Uterus (tissue), 4 donors: ENCODE data around the gene ATF7IP. TPM values are rescaled to one million over a fixed set of nuclear protein-coding genes. Genes with fewer than 3 reads are reported as not detected.

Experiments used
- DNase-seq, 2 donors: peaks; one replicate each; pipeline ENCODE4 v3.0.0-alpha.2; 2019 to 2020
- H3K27ac ChIP-seq, 2 donors: fragments of 200-600 bp; sonication (generic); 1 replicate in 1 of 2; 2 replicates in 1 of 2; pipeline ENCODE4 v1.5.1; 2016 to 2018
- H3K27me3 ChIP-seq, 2 donors: fragments of 200-600 bp; sonication (generic); one replicate each; pipeline ENCODE4 v1.5.1; 2018 to 2019; ENCODE audit warnings: control low read depth in 1 of 2
- H3K36me3 ChIP-seq, 2 donors: fragments of 200-600 bp; sonication (generic); one replicate each; pipeline ENCODE4 v1.5.1; 2019; ENCODE audit warnings: control low read depth in 1 of 2
- H3K4me1 ChIP-seq, 2 donors: fragments of 200-600 bp; sonication (generic); one replicate each; pipeline ENCODE4 v1.5.1; 2018 to 2019; ENCODE audit warnings: control low read depth in 1 of 2
- H3K4me3 ChIP-seq, 2 donors: fragments of 200-600 bp; sonication (generic); 1 replicate in 1 of 2; 2 replicates in 1 of 2; pipeline ENCODE4 v1.5.1; 2018 to 2019; ENCODE audit warnings: mild to moderate bottlenecking in 1 of 2
- H3K9me3 ChIP-seq, 2 donors: fragments of 200-600 bp; sonication (generic); one replicate each; pipeline ENCODE4 v1.5.1; 2019; ENCODE audit warnings: control low read depth in 1 of 2
- CTCF ChIP-seq, 4 experiments: fragments of 200-600 bp in 2 of 4; fragments of 450-650 bp in 2 of 4; sonication (generic) in 2 of 4; IDR thresholded peaks; one replicate each; pipeline ENCODE4 v1.5.1; 2016 to 2019; ENCODE audit warnings: antibody characterized with exemption in 4 of 4, mild to moderate bottlenecking in 2 of 4, moderate library complexity in 1 of 4
- POLR2A ChIP-seq, 2 donors: fragments of 450-650 bp; IDR thresholded peaks; one replicate each; pipeline ENCODE4 v1.6.1; 2016; ENCODE audit warnings: antibody characterized with exemption in 2 of 2, mild to moderate bottlenecking in 1 of 2, moderate library complexity in 1 of 2
- intact Hi-C: fragments of 100-400 bp; cut with DNase I; formaldehyde crosslinking; loops from one replicate; pipeline ENCODE4 v1.15.1; 2023; ENCODE audit warnings: low total_unique reads
- total RNA-seq, 4 donors: library from RNA; depleted of rRNA in 3 of 4; stranded (reverse); fragments of >200 nt in 3 of 4; gene quantifications; one replicate each; pipeline versions ENCODE4 v1.1.0 to v1.2.4, GENCODE V29; 2014 to 2023
- donor health status: DM: yes; HTN: yes; CAD: no.

Gene ATF7IP
- total RNA-seq, 4 donors from 2014 or later = 39.5 to 102 (median 65.6) TPM

DNA sequence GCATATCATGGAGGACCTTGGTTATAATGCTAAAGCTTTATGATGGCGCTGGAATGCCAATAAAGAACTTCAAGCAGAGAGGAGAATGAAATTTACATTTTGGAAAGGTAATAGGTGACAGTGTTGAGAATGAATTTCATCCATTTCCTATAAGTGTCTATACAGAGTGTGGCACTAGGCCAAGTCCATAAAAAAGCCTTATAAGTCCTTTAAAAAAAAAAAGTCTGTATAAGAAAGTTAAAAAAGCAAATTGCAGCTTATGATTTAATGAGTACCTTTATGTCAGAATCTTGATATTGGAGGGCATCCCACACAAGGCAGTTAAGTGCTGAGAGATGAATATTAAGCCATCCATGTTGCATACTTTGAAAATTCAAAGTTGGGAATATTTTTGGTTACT lies 62.4 kb downstream of the ATF7IP start:
- DNase-seq = no peak
- no peaks in the 10 kb centered on the region for H3K4me1 ChIP-seq
- H3K27ac ChIP-seq = no peak overlapping the region
- no peaks in the 10 kb centered on the region for H3K9me3 ChIP-seq
- intact Hi-C loops = no loop called here
- no peaks in the 10 kb centered on the region for H3K36me3 ChIP-seq
- H3K27me3 ChIP-seq = no peaks in the 10 kb centered on the region
- TF ChIP-seq CTCF (IDR thresholded peaks at IDR 0.05) = no peak
- no peak for TF ChIP-seq POLR2A (IDR thresholded peaks at IDR 0.05)
- no peak overlapping the region for H3K4me3 ChIP-seq

- Histone ChIP-seq H3K27ac (no peak overlapping the region), H3K9me3 (no peaks in the 10 kb centered on the region), H3K4me3 (no peak overlapping the region), H3K4me1 (no peaks in the 10 kb centered on the region), H3K27me3 (no peaks in the 10 kb centered on the region), H3K36me3 (no peaks in the 10 kb centered on the region)
- intact Hi-C loops = no loop called here
- DNase-seq = no peak
- no peak for TF ChIP-seq CTCF (IDR thresholded peaks at IDR 0.05)
- no peak for TF ChIP-seq POLR2A (IDR thresholded peaks at IDR 0.05)
Observed at GRCh38 chr12:14430394-14430986, 65.0 kb downstream of the ATF7IP start.

- no peak overlapping the region for H3K27ac ChIP-seq
- no peaks in the 10 kb centered on the region for H3K9me3 ChIP-seq
- H3K4me1 ChIP-seq = no peaks in the 10 kb centered on the region
- no peak overlapping the region for H3K4me3 ChIP-seq
- DNase-seq = no peak
- TF ChIP-seq CTCF (IDR thresholded peaks at IDR 0.05) (no peak), POLR2A (IDR thresholded peaks at IDR 0.05) (no peak)
- intact Hi-C loops = no loop called here
- no peaks in the 10 kb centered on the region for H3K27me3 ChIP-seq
- H3K36me3 ChIP-seq = no peaks in the 10 kb centered on the region
Observed at GRCh38 chr12:14431975-14432374, 66.5 kb downstream of the ATF7IP start.

DNA sequence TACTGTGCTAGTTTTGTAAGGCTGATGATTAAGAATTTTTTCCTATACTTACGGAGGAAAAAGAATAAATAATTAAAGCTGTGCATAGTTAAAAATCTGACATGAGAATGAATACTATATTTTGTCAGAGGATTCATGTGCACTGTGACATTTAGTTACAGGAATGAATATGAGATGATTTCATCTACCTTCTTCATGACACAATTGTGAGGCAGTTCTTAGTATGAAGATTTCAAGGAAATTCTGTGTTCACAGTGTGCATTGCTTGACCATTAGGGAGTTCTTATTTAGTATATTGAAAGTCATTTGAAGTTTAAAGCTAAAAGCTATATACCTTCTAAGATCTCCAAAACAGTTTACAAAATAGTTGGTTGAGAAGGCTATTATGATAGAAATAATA lies 70.1 kb downstream of the ATF7IP start:
- H3K4me3 ChIP-seq = no peak overlapping the region
- H3K4me1 ChIP-seq = no peaks in the 10 kb centered on the region
- no peak for DNase-seq
- H3K36me3 ChIP-seq = no peaks in the 10 kb centered on the region
- H3K27ac ChIP-seq = no peak overlapping the region
- H3K9me3 ChIP-seq = no peaks in the 10 kb centered on the region
- H3K27me3 ChIP-seq = no peaks in the 10 kb centered on the region
- intact Hi-C loops = no loop called here
- no peak for TF ChIP-seq CTCF (IDR thresholded peaks at IDR 0.05)
- TF ChIP-seq POLR2A (IDR thresholded peaks at IDR 0.05) = no peak

- no peaks in the 10 kb centered on the region for H3K36me3 ChIP-seq
- H3K27ac ChIP-seq = peak overlapping the region; percentile 63 to 64
- no peak for DNase-seq
- H3K4me1 ChIP-seq = peaks cover 0 to 4% of the 10 kb centered on the region in 2 donors
- H3K27me3 ChIP-seq = no peaks in the 10 kb centered on the region
- no peaks in the 10 kb centered on the region for H3K9me3 ChIP-seq
- H3K4me3 ChIP-seq = no peak overlapping the region
- TF ChIP-seq CTCF (IDR thresholded peaks at IDR 0.05) (no peak), POLR2A (IDR thresholded peaks at IDR 0.05) (no peak)
- intact Hi-C loops = no loop called here
Observed at GRCh38 chr12:14442221-14442881, 76.9 kb downstream of the ATF7IP start.
